Tongue (tissue), 2 donors: ENCODE measurements around the gene HPS3. TPM values are rescaled to one million over a fixed set of nuclear protein-coding genes. Genes with fewer than 3 reads are reported as not detected.
A peak's percentile ranks its signal among the peaks of the same experiment; 100 is the strongest.
"Not testable (repeated sequence)": the region's sequence is repeated elsewhere in the genome, so short reads cannot be mapped to it uniquely, and the experiment has no call there.

ENCODE experiments used
- DNase-seq: peaks from one replicate; pipeline ENCODE4 v3.0.0-alpha.2; 2015
- total RNA-seq: library from RNA; depleted of rRNA; stranded (reverse); fragments of >200 nt; gene quantifications from one replicate; pipeline ENCODE4 v1.2.3, GENCODE V29; 2014

The HPS3 gene
- 20.2 TPM for total RNA-seq

- DNase-seq: peak; percentile 95
These were observed at the start of gene HPS3 for GRCh38 chr3:149129326-149130205. Gene HPS3 (plus strand): TSS chr3:149129638. CDS start chr3:149129724, 86 bp downstream.

- DNase-seq: no peak
These were observed 49.3 kb upstream of the HPS3 start for GRCh38 chr3:149080011-149080698.

DNA sequence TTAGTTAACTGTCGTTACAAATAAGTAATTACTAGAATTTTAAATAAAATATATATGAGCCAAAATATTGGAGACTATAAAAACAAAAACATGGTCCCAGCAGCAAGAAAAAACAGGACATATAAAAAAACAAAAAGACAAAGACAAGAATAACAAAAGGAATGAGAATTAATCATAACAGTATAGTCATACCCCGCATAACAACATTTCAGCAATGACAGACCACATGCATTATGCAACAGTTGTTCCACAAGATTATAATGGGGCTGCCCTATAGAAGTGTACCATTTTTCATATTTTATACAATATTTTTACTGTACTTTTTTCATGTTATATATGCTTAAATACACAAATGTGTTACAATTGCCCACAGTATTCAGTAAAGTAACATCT is 48.7 kb upstream of the HPS3 start:
- no peak for DNase-seq

GRCh38 chr3:149081772-149082171 is 47.7 kb upstream of the HPS3 start:
- DNase-seq: no peak

DNA sequence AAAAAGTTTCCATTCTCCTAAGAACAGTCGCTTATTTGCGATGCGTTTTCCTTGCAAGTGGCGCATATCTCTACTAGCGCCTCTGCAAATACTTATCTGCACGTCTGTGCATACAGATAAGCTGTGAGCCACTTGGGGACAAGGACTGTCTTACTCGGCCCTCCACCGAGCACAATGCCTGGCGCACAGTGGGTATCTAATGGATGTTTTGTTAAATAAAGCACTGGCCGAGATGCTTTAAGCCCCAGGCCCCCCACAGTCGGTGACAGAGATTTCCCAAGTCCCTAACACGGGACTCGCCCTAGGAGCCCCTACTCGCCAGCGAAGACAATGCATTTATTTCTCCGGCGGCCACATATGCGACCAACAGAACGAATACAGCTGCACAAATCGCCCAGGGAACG is 43.6 kb upstream of the HPS3 start:
- DNase-seq: peak; percentile 56

DNA sequence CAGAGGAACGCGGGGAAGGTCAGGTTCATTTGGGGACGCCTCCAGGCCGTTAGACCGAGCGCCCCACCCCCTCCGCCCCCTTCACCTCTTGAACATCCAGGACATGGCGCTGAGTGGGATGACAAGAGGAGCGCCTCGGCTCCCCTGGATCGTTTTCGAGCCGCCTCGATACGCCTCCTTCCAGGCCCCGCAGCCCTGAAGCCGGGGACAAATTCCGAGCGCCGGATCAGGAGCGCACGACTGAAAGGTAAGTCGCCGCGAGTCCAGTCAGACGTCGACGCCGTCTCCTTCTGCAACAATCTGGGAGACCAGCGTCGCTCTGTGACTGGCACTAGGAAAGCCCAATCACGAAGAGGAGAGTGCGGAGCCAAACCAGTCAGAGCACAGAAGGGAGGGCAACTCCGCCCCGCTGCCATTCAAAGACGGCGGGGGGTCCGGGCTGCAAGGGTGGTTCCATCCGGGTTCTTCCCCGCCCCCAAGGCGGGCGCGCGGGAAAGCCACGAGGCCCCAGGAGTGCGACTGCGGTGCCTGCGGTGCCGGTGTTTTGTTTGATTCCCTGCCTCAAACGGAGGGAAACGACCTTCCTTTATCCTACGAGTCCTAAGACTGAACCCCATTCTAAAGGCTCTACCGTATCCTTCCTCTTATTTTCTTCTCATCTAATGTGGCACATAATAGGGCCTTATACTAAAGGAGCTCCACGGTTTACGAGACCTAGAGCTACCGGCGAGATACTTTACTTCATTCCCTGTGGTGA is 43.0 kb upstream of the HPS3 start, which contains the start of gene HLTF:
TSS of gene HLTF (minus strand) at position 302 of the 757 bp plus-strand sequence. CDS start at position 105, 197 bp downstream.
- DNase-seq: peak; percentile 98

DNA sequence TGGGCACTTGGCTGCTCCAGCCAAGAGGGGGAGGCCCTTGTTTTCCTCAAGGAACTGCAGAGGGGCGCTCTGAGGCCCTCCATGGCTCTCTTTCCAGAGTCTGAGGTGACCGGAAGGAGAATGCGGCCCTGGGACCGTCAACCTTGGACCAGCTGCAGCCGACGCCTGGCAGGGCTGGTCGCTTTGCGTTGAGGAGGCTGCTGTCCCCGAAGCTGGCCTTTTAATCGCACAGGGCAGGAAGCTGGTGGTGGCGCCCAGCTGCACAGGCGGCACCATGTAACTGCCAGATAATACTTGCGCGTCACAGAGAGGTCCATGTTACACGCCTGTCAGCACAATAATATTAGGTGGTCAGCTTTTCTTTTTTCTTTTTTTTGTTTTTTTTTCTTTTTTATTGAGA is 42.2 kb upstream of the HPS3 start:
- DNase-seq: no peak

GRCh38 chr3:149089395-149089794 is 40.0 kb upstream of the HPS3 start:
- no peak for DNase-seq

DNA sequence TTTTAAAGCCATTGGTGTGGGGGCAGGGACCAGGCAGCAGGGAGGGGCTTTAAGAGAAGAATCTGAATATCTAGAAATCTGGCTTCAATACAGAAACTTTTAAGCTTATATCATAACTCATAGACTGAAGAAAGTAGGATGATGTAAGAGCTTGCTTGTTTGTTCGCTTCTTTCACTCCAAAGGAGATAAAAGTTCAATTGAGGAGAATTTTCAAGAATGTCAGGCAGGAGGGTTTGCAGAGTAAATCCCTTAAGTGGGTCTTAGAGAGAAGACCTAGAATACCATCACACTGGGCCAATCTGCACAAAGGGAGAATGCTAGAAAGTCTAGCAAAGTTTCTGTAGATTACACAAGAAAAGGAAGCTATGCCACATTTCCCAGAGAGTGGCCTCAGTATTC is 39.0 kb upstream of the HPS3 start:
- DNase-seq: no peak

GRCh38 chr3:149090907-149091306 is 38.5 kb upstream of the HPS3 start:
- no peak for DNase-seq

GRCh38 chr3:149091983-149092382 is 37.5 kb upstream of the HPS3 start:
- DNase-seq: no peak

DNA sequence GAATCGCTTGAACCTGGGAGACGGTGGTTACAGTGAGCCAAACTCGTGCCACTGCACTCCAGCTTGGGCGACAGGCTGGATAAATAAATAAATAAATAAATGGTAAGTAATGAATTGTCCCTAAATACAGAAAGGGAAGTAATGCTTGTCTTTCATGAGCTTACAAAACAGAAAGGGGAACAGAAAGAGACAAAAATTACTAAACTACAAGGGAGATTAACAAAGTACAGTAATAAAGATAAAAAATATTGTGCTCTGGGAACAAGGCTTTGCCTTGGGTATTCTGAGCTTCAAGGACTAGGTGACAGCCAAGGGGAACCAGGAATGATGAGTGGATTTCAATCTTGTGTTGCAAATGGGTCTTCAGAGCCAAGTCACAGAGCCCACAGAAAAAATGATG is 34.0 kb upstream of the HPS3 start:
- DNase-seq: no peak

GRCh38 chr3:149097987-149098386 is 31.5 kb upstream of the HPS3 start:
- DNase-seq: not testable (repeated sequence)

GRCh38 chr3:149101154-149101553 is 28.3 kb upstream of the HPS3 start:
- DNase-seq: no peak

DNA sequence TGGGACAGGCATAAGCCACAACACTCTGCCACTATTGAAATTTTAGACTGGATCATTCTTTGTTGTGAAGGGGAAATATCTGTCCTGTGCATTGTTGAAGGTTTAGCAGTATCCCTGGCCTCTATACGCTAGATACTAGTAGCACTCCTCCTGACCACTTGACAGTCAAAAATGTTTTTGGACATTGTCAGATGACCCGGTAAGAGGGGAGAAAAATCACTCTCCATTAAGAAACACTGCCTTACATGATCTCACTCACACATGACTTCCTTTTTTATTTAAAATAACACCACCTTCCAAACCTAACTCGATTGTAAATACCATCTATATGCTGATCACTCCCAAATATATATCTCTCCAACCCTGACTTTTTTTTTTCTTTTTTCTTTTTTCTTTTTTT is 27.8 kb upstream of the HPS3 start:
- no peak for DNase-seq

- no peak for DNase-seq
These were observed 25.0 kb upstream of the HPS3 start for GRCh38 chr3:149104484-149104883.

DNA sequence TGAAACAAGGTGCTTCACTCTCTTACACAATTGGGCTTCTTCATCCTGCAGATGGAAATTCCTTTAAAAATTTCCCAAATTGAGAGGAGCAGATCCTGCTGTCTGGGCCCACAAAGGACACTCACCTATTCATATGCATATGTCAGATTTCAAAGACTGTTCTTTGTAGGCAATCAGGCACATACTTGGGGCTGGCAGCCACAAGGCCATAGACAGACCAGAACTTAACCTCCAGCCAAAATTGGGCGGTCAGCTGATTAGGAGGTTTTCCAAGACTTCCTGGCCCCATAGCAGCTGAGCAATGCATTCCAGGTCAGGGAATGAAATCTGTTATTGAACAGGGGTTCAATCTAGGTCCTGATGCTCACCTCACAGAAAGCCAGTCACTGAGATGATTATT is 15.0 kb upstream of the HPS3 start:
- DNase-seq: no peak

GRCh38 chr3:149115114-149115513 is 14.3 kb upstream of the HPS3 start:
- DNase-seq: no peak

DNA sequence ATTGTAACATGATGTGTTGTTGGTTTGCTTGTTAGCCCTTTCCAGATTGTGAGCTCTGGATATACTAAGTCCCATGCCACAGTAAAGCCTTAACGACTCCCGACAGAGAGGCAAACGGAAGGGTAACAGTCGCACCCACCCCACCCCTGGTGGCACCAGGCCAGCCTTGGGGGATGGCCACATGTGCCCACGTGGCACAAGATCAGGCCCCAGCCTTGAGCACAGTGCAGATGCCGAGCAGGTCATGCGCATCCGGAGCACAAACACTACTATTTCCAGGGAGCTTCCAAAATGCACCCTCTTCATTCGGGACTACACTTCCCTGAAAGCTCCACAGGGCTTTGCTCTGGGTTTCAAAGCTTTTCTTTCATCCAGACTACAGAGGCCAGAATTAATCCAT is 10.7 kb upstream of the HPS3 start:
- no peak for DNase-seq

- DNase-seq: no peak
These were observed 10.0 kb upstream of the HPS3 start for GRCh38 chr3:149119466-149119865.

DNA sequence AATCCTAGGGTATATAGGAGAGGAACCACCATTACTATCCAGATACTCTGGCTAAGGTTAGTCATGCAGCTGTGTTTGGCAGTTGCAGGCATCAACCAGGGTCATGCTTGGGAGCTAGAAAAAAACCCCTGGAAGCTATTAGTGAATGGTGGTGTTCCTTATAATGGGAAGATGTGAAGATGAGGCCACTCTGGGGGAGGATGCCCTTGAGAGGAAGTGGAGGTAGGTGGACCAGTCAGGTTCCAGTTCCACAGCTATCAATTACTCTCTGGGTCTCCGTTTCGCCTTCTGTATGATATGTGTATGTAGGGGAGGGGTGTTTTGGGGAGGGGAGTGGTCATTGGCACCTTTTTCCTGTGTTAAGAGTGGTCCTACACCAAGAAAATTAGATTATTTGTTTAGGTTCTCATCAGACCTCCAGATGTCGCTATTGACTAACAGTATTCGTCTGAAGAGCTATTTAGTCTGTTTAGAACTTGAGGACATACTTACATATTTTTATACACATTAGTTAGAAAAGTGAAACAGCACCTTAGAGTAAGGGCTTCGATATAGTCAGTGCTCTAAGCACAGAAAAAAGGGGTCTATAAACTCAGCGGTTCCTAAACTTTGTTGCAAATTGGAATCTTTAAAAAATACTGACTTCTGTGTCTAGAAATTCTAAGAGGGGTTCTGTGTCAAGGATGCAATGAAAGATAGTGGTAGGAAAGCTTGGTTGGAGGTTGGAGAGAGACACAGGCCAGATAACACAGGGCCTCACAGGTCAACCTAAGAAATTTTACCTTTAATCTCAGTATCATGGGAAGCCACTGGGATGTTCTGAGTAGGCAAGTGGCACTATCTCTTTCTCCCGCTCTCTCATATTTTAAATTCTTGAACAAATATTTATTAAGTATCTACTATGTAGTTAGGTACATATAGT is 9.1 kb upstream of the HPS3 start:
- DNase-seq: peak; percentile 82
